Osteoblast (primary cell): ENCODE measurements around the gene PTX3. TPM values are rescaled to one million over a fixed set of nuclear protein-coding genes. Genes with fewer than 3 reads are reported as not detected.

ENCODE experiments used
- DNase-seq: peaks from one replicate; pipeline ENCODE4 v3.0.0; 2011; ENCODE audit warnings: low spot score, mixed read lengths; ENCODE audit not compliant: insufficient read length; ENCODE audit errors: missing footprints
- H2AFZ ChIP-seq: 2 replicates; pipeline ENCODE4 v1.6.0; 2011; ENCODE audit warnings: mild to moderate bottlenecking, low read length
- H3K27ac ChIP-seq: 2 replicates; pipeline ENCODE4 v1.5.1; 2011; ENCODE audit warnings: mild to moderate bottlenecking, low read depth, low read length, moderate library complexity
- H3K27me3 ChIP-seq: 2 replicates; pipeline ENCODE4 v1.6.0; 2012; ENCODE audit warnings: mild to moderate bottlenecking, control low read depth, inconsistent platforms, low read length, moderate library complexity; ENCODE audit not compliant: insufficient read depth
- H3K36me3 ChIP-seq: 2 replicates; pipeline ENCODE4 v1.5.1; 2011; ENCODE audit warnings: mild to moderate bottlenecking, low read length, control low read depth, moderate library complexity; ENCODE audit not compliant: insufficient read depth
- H3K4me1 ChIP-seq: 2 replicates; pipeline ENCODE4 v1.5.1; 2011; ENCODE audit warnings: mild to moderate bottlenecking, low read length, control low read depth, moderate library complexity; ENCODE audit not compliant: insufficient read depth
- H3K4me2 ChIP-seq: 2 replicates; pipeline ENCODE4 v1.6.0; 2011; ENCODE audit warnings: mild to moderate bottlenecking, low read length; ENCODE audit not compliant: insufficient read depth
- H3K4me3 ChIP-seq: fragments of 200-600 bp; sonication (generic); 3 replicates; pipeline ENCODE4 v1.5.1; 2012; ENCODE audit warnings: mild to moderate bottlenecking, low read length, inconsistent platforms; ENCODE audit not compliant: insufficient read depth
- H3K79me2 ChIP-seq: 2 replicates; pipeline ENCODE4 v1.6.0; 2012; ENCODE audit warnings: mild to moderate bottlenecking, low read length, control low read depth, inconsistent platforms; ENCODE audit not compliant: insufficient read depth
- H3K9me3 ChIP-seq: 2 replicates; pipeline ENCODE4 v1.5.1; 2011; ENCODE audit warnings: low read depth, low read length, control low read depth
- H4K20me1 ChIP-seq: 2 replicates; pipeline ENCODE4 v1.6.0; 2012; ENCODE audit warnings: mild to moderate bottlenecking, low read length, control low read depth; ENCODE audit not compliant: insufficient read depth
- total RNA-seq: library from RNA; depleted of rRNA; stranded (reverse); fragments of >200 nt; gene quantifications from 2 replicates; pipeline ENCODE4 v1.2.3, GENCODE V29; 2012
- TF ChIP-seq, protein P1 (sequence below): IDR thresholded peaks from 2 replicates; pipeline ENCODE4 v1.5.1; 2011; ENCODE audit warnings: mild to moderate bottlenecking, low read depth, low read length, moderate library complexity; ENCODE audit errors: extremely low read depth

Gene PTX3
- total RNA-seq, 1 donor: 689 TPM

DNA sequence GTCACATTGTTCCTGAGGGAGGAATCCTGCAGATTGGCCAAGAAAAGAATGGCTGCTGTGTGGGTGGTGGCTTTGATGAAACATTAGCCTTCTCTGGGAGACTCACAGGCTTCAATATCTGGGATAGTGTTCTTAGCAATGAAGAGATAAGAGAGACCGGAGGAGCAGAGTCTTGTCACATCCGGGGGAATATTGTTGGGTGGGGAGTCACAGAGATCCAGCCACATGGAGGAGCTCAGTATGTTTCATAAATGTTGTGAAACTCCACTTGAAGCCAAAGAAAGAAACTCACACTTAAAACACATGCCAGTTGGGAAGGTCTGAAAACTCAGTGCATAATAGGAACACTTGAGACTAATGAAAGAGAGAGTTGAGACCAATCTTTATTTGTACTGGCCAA lies 6.1 kb downstream of the PTX3 start:
- H3K4me2 ChIP-seq: peak overlapping the region; percentile 91
- H4K20me1 ChIP-seq: peaks cover 18% of the 10 kb centered on the region
- TF ChIP-seq, protein P1, sequence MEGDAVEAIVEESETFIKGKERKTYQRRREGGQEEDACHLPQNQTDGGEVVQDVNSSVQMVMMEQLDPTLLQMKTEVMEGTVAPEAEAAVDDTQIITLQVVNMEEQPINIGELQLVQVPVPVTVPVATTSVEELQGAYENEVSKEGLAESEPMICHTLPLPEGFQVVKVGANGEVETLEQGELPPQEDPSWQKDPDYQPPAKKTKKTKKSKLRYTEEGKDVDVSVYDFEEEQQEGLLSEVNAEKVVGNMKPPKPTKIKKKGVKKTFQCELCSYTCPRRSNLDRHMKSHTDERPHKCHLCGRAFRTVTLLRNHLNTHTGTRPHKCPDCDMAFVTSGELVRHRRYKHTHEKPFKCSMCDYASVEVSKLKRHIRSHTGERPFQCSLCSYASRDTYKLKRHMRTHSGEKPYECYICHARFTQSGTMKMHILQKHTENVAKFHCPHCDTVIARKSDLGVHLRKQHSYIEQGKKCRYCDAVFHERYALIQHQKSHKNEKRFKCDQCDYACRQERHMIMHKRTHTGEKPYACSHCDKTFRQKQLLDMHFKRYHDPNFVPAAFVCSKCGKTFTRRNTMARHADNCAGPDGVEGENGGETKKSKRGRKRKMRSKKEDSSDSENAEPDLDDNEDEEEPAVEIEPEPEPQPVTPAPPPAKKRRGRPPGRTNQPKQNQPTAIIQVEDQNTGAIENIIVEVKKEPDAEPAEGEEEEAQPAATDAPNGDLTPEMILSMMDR: no peak
- H3K4me1 ChIP-seq: peaks cover 36% of the 10 kb centered on the region
- H3K36me3 ChIP-seq: peaks cover 51% of the 10 kb centered on the region
- no peaks in the 10 kb centered on the region for H3K9me3 ChIP-seq
- DNase-seq: no peak
- peak overlapping the region; percentile 16 for H3K27ac ChIP-seq
- H3K79me2 ChIP-seq: peaks cover 27% of the 10 kb centered on the region
- H3K27me3 ChIP-seq: no peaks in the 10 kb centered on the region
- H3K4me3 ChIP-seq: peak overlapping the region; percentile 20
- no peak overlapping the region for H2AFZ ChIP-seq

DNA sequence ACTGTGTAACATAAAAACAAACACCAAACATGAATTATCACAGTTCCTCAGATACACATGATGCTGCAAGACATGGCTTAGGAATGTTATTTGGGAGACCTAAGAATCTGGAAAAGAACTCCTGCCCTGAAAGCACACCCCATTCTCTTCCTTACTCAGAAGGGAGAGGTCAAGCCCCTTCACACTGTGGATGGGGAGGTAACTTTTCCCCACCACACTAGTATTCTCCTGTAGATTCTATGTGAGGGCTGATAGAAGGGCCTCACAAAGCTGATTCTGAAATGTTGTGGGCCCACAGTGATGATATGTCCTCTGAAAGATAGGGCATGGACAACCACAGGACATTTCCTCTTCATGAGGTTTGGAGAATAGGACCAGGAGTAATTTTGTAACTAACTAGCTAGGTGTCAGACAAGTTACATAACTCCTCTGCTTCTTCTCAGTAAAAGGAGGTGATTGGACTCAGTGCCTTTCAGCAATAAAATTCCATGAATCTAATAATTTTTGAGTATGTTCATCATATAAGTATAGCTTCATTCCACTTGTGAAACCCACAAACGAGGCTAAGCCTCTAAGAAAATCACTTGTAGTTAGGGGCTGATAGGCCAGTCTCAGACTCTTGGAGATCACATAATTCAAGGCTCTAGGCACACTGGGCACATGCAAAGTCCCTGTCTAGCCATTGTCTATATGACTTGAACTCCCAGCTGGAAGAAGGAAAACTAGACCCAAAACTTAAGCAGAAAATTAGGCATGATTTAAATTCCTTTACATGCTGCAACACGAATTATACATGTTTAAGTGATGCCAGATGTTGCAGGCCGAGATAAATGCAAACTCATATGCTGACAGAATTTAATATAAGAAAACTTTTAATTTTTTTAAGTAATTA lies 7.5 kb downstream of the PTX3 start:
- no peak overlapping the region for H3K4me3 ChIP-seq
- DNase-seq: no peak
- no peak overlapping the region for H2AFZ ChIP-seq
- H3K4me1 ChIP-seq: peaks cover 37% of the 10 kb centered on the region
- TF ChIP-seq, protein P1: no peak
- H3K9me3 ChIP-seq: no peaks in the 10 kb centered on the region
- peaks cover 13% of the 10 kb centered on the region for H3K79me2 ChIP-seq
- no peaks in the 10 kb centered on the region for H3K27me3 ChIP-seq
- peaks cover 10% of the 10 kb centered on the region for H4K20me1 ChIP-seq
- H3K36me3 ChIP-seq: peaks cover 37% of the 10 kb centered on the region
- peak overlapping the region; percentile 16 for H3K27ac ChIP-seq
- H3K4me2 ChIP-seq: no peak overlapping the region

DNA sequence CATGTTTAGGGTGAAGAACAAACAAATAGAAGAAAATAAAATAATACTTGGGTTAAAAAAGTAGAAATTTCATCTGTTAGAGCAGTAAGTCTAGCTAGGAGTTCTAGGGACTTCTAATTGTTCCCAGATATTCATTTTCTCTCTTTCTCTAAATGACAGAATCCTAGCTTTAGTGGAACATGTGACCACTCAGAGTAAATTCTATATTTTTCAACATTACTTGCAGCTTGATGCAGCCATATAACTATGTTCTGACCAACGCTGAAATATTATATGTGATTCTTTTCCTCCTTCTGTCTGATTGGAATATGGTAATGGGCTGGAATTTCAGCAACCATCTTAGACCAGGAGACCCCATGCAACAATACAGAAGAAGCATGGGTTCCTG lies 8.1 kb downstream of the PTX3 start:
- no peaks in the 10 kb centered on the region for H3K9me3 ChIP-seq
- H4K20me1 ChIP-seq: peaks cover 10% of the 10 kb centered on the region
- H3K4me1 ChIP-seq: peaks cover 37% of the 10 kb centered on the region
- no peaks in the 10 kb centered on the region for H3K27me3 ChIP-seq
- H2AFZ ChIP-seq: no peak overlapping the region
- no peak for DNase-seq
- TF ChIP-seq, protein P1: no peak
- peak overlapping the region; percentile 16 for H3K27ac ChIP-seq
- no peak overlapping the region for H3K4me2 ChIP-seq
- no peak overlapping the region for H3K4me3 ChIP-seq
- peaks cover 31% of the 10 kb centered on the region for H3K36me3 ChIP-seq
- H3K79me2 ChIP-seq: peaks cover 8% of the 10 kb centered on the region

DNA sequence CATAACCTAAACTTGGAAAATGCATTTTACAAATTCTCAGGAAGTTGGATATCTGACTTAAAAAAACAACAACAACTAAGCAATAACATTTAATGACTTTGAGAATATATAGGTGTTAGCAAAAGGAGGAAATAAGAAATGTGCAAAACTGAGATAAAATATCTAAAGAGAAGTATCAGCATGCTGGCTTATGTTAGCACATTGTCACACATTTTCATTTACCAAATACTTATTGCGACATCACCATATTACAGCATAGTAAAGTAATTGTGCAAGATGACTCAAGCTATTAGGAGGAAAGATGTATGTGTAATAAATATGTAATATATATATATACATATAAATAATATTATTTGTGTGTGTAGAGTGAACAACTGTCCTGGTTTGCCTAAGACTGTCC lies 9.2 kb downstream of the PTX3 start:
- Histone ChIP-seq H3K27ac (peak overlapping the region; percentile 24), H3K27me3 (no peaks in the 10 kb centered on the region), H3K9me3 (no peaks in the 10 kb centered on the region), H3K4me1 (peaks cover 26% of the 10 kb centered on the region), H3K36me3 (peaks cover 21% of the 10 kb centered on the region), H3K4me3 (no peak overlapping the region), H3K4me2 (no peak overlapping the region), H3K79me2 (peaks cover 2% of the 10 kb centered on the region), H4K20me1 (peaks cover 1% of the 10 kb centered on the region), H2AFZ (no peak overlapping the region)
- no peak for DNase-seq
- TF ChIP-seq, protein P1: no peak
